PC-9 (cell line): ENCODE results near the gene NUB1. TPM values are rescaled to one million over a fixed set of nuclear protein-coding genes. Genes with fewer than 3 reads are reported as not detected.

ENCODE experiments used
- BruUV-seq: library from RNA; stranded (reverse); fragments of 400-500 nt; replicated peaks from 2 replicates; lab custom pipeline; 2021; lab: Mats Ljungman, UMichigan
- CTCF ChIA-PET: fragments of 300-600 bp; sonication (Branson Sonifier 250); formaldehyde crosslinking; loops from one replicate; lab custom pipeline; 2022; ENCODE audit warnings: antibody characterized with exemption; lab: Charles Lee
- POLR2A ChIA-PET: fragments of 300-600 bp; sonication (Branson Sonifier 250); formaldehyde crosslinking; loops from one replicate; lab custom pipeline; 2022; ENCODE audit warnings: antibody characterized with exemption; ENCODE audit not compliant: unreplicated experiment; lab: Charles Lee
- DNase-seq, 2 experiments: peaks; one replicate each; pipeline versions ENCODE4 v3.0.0 to v3.0.0-alpha.2; 2015 to 2022; ENCODE audit warnings: mixed read lengths in 1 of 2
- H2AFZ ChIP-seq: fragments of 200-600 bp; sonication (generic); 2 replicates; pipeline ENCODE4 v1.8.1; 2017; ENCODE audit warnings: antibody characterized with exemption
- H3F3A ChIP-seq: fragments of 200-600 bp; sonication (generic); 2 replicates; pipeline ENCODE4 v1.8.1; 2017; ENCODE audit warnings: antibody characterized with exemption, mild to moderate bottlenecking, low read depth; ENCODE audit not compliant: insufficient read depth
- H3K27ac ChIP-seq: fragments of 200-600 bp; sonication (generic); 2 replicates; pipeline ENCODE4 v1.6.1; 2016; ENCODE audit warnings: mixed run types
- H3K27me3 ChIP-seq: fragments of 200-600 bp; sonication (generic); 2 replicates; pipeline ENCODE4 v1.6.1; 2016; ENCODE audit warnings: low read depth, mixed run types; ENCODE audit not compliant: insufficient read depth
- H3K36me3 ChIP-seq: fragments of 200-600 bp; sonication (generic); 2 replicates; pipeline ENCODE4 v1.6.1; 2016; ENCODE audit warnings: low read depth, mixed run types
- H3K4me1 ChIP-seq: fragments of 200-600 bp; sonication (generic); replicated peaks from 2 replicates; pipeline ENCODE4 v1.6.1; 2016; ENCODE audit warnings: mixed run types; ENCODE audit not compliant: insufficient read depth
- H3K4me2 ChIP-seq: fragments of 200-600 bp; sonication (generic); 2 replicates; pipeline ENCODE4 v1.6.1; 2017; ENCODE audit warnings: mixed run types
- H3K4me3 ChIP-seq: fragments of 200-600 bp; sonication (generic); 2 replicates; pipeline ENCODE4 v1.6.1; 2016; ENCODE audit warnings: mixed run types
- H3K79me2 ChIP-seq: fragments of 200-600 bp; sonication (generic); 2 replicates; pipeline ENCODE4 v1.6.1; 2017; ENCODE audit warnings: low read depth, mixed run types
- H3K9me2 ChIP-seq: fragments of 200-600 bp; sonication (generic); 2 replicates; pipeline ENCODE4 v1.8.1; 2017; ENCODE audit warnings: mild to moderate bottlenecking; ENCODE audit not compliant: insufficient read depth
- H3K9me3 ChIP-seq: fragments of 200-600 bp; sonication (generic); 2 replicates; pipeline ENCODE4 v1.8.1; 2016; ENCODE audit warnings: low read depth; ENCODE audit not compliant: insufficient read depth
- H4K20me1 ChIP-seq: fragments of 200-600 bp; sonication (generic); 2 replicates; pipeline ENCODE4 v1.8.1; 2017; ENCODE audit not compliant: insufficient read depth
- CTCF ChIP-seq: fragments of 200-600 bp; sonication (generic); conservative IDR thresholded peaks from 2 replicates; pipeline ENCODE4 v1.6.1; 2017; ENCODE audit warnings: mixed run types, antibody characterized with exemption, mild to moderate bottlenecking, moderate library complexity
- EZH2 ChIP-seq: fragments of 200-600 bp; sonication (generic); IDR thresholded peaks from 2 replicates; pipeline ENCODE4 v1.8.0; 2017; ENCODE audit warnings: antibody characterized with exemption, low read depth
- intact Hi-C: fragments of 100-400 bp; cut with micrococcal nuclease; formaldehyde crosslinking; loops from one replicate; pipeline ENCODE4 v1.10.0; 2022; ENCODE audit not compliant: unreplicated experiment
- total RNA-seq: library from RNA; stranded (reverse); gene quantifications from 2 replicates; pipeline ENCODE4 v1.2.3, GENCODE V29; 2021

NUB1 gene
- total RNA-seq, 1 experiment from 2014 or later = 80.6 TPM

- ChIA-PET CTCF (no interaction called here), POLR2A (no interaction called here)
- no peak overlapping the region for H3K4me3 ChIP-seq
- DNase-seq = no peak
- peaks cover 70% of the 10 kb centered on the region for H3K27me3 ChIP-seq
- peaks cover 3% of the 10 kb centered on the region; the same call in 1 of the 2 replicates for H3K9me3 ChIP-seq
- H3K4me2 ChIP-seq = no peak overlapping the region
- H3K4me1 ChIP-seq = no peaks in the 10 kb centered on the region
- intact Hi-C loops = loop anchor here (10.0 kb wide), 1 partner anchor 863 kb away; no protein-coding TSS in a partner anchor
- no peak overlapping the region for H2AFZ ChIP-seq
- H3K9me2 ChIP-seq = no peaks in the 10 kb centered on the region
- no peak for TF ChIP-seq EZH2
- TF ChIP-seq CTCF = no peak
- no peaks in the 10 kb centered on the region for H3K79me2 ChIP-seq
- BruUV-seq = no TSS peak
- no peaks in the 10 kb centered on the region for H4K20me1 ChIP-seq
- no peaks in the 10 kb centered on the region; the same call in 1 of the 2 replicates for H3F3A ChIP-seq
- no peak overlapping the region for H3K27ac ChIP-seq
- H3K36me3 ChIP-seq = no peaks in the 10 kb centered on the region
These were observed 34.1 kb upstream of the NUB1 start for GRCh38 chr7:151307536-151307935.

DNA sequence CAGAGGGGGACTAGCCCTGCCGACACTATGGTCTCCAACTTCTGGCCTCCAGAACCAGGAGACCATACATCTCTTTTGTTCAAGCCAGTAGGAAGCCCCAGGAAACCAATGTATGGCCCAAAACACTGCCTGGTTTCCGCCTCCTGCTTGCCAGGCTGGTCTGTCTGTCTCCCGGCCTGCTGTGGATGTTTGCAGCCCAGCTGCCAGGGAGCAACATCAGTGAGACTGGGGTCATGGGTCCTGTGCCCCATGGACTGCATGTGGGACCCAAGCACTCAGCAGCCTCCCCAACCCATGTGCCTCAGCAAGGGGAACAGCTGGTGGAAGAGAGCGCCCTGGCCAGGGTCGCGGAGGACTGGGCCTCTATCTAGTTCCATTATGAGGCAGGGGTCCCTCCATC is 33.4 kb upstream of the NUB1 start:
- POLR2A ChIA-PET = no interaction called here
- no peak for DNase-seq
- no peaks in the 10 kb centered on the region for H3K9me2 ChIP-seq

DNA sequence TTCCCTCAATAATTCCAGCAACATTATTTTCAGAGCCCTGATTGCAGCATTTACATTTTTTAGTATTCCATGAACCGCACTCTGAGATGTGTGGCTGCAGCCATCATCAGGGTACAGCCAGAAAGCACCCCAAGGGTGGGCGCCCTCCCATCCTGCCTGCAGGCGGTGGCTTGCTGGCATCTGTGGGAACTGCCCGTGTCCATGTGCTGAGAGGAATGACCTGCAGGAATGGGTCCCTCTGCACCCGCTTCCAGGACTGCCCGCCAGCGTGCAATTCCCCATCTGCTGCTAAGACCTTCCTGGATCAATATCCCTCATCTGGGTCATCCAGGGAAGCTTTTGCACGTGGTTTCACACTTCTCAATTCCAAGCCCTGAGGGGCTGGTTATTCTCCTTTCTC is 32.8 kb upstream of the NUB1 start:
- no peaks in the 10 kb centered on the region for H4K20me1 ChIP-seq
- no peaks in the 10 kb centered on the region for H3K36me3 ChIP-seq
- H3K4me2 ChIP-seq = no peak overlapping the region
- H3K4me1 ChIP-seq = no peaks in the 10 kb centered on the region
- TF ChIP-seq CTCF (no peak), EZH2 (no peak)
- DNase-seq = no peak
- no peaks in the 10 kb centered on the region for H3K9me2 ChIP-seq
- H3K9me3 ChIP-seq = peaks cover 3% of the 10 kb centered on the region; the same call in 1 of the 2 replicates
- intact Hi-C loops = loop anchor here (10.0 kb wide), 1 partner anchor 864 kb away; no protein-coding TSS in a partner anchor
- no peaks in the 10 kb centered on the region for H3K79me2 ChIP-seq
- H3K27ac ChIP-seq = no peak overlapping the region
- H3K4me3 ChIP-seq = no peak overlapping the region
- ChIA-PET CTCF (no interaction called here), POLR2A (no interaction called here)
- no peak overlapping the region for H2AFZ ChIP-seq
- peaks cover under 1% of the 10 kb centered on the region; the same call in 1 of the 2 replicates for H3F3A ChIP-seq
- no TSS peak for BruUV-seq
- peaks cover 57% of the 10 kb centered on the region for H3K27me3 ChIP-seq

More for the DNA sequence above, 33.4 kb upstream of the NUB1 start:
- peaks cover 62% of the 10 kb centered on the region for H3K27me3 ChIP-seq
- no peaks in the 10 kb centered on the region for H4K20me1 ChIP-seq
- H3K4me2 ChIP-seq = no peak overlapping the region
- intact Hi-C loops = loop anchor here (10.0 kb wide), 1 partner anchor 863 kb away; no protein-coding TSS in a partner anchor
- no peaks in the 10 kb centered on the region for H3K79me2 ChIP-seq
- peaks cover 3% of the 10 kb centered on the region; the same call in 1 of the 2 replicates for H3K9me3 ChIP-seq
- CTCF ChIA-PET = no interaction called here
- no peaks in the 10 kb centered on the region for H3K36me3 ChIP-seq
- H3K4me1 ChIP-seq = no peaks in the 10 kb centered on the region
- no TSS peak for BruUV-seq
- H3F3A ChIP-seq = no peaks in the 10 kb centered on the region; the same call in 1 of the 2 replicates
- no peak for TF ChIP-seq EZH2
- no peak for TF ChIP-seq CTCF
- H3K27ac ChIP-seq = no peak overlapping the region
- no peak overlapping the region for H3K4me3 ChIP-seq
- no peak overlapping the region for H2AFZ ChIP-seq
